Ishikawa (cell line): Measurements from ENCODE around the gene TMUB1.
A peak's percentile ranks its signal among the peaks of the same experiment; 100 is the strongest.

Experiments
- CEBPB ChIP-seq: IDR thresholded peaks from 2 replicates; pipeline ENCODE4 v1.6.1; 2012
- CREB1 ChIP-seq: IDR thresholded peaks from 2 replicates; pipeline ENCODE4 v1.6.1; 2012; ENCODE audit warnings: low read depth
- EGR1 ChIP-seq: IDR thresholded peaks from 2 replicates; pipeline ENCODE4 v1.6.1; 2012
- EP300 ChIP-seq: IDR thresholded peaks from 2 replicates; pipeline ENCODE4 v1.6.1; 2012; ENCODE audit warnings: borderline replicate concordance
- FOXM1 ChIP-seq: IDR thresholded peaks from 2 replicates; pipeline ENCODE4 v1.6.1; 2012; ENCODE audit warnings: low read depth, borderline replicate concordance
- NFIC ChIP-seq: IDR thresholded peaks from 2 replicates; pipeline ENCODE4 v1.6.1; 2012
- RAD21 ChIP-seq: IDR thresholded peaks from 2 replicates; pipeline ENCODE4 v1.6.1; 2012; ENCODE audit warnings: low read depth
- TAF1 ChIP-seq: IDR thresholded peaks from 2 replicates; pipeline ENCODE4 v1.6.1; 2012; ENCODE audit warnings: low read depth, mild to moderate bottlenecking
- TCF12 ChIP-seq: IDR thresholded peaks from 2 replicates; pipeline ENCODE4 v1.6.1; 2012; ENCODE audit warnings: low read depth
- TEAD4 ChIP-seq: IDR thresholded peaks from 2 replicates; pipeline ENCODE4 v1.6.1; 2012
- USF1 ChIP-seq: IDR thresholded peaks from 2 replicates; pipeline ENCODE4 v1.6.1; 2012
- YY1 ChIP-seq: IDR thresholded peaks from 2 replicates; pipeline ENCODE4 v1.6.1; 2012; ENCODE audit warnings: low read depth
- ZBTB7A ChIP-seq: IDR thresholded peaks from 2 replicates; pipeline ENCODE4 v1.6.1; 2012; ENCODE audit warnings: low read depth
- TF ChIP-seq, protein P1 (sequence below): IDR thresholded peaks from 2 replicates; pipeline ENCODE4 v1.6.1; 2012
- TF ChIP-seq, protein P2 (sequence below): IDR thresholded peaks from 2 replicates; pipeline ENCODE4 v1.6.1; 2012; ENCODE audit warnings: low read depth, mild to moderate bottlenecking

TMUB1 gene

DNA sequence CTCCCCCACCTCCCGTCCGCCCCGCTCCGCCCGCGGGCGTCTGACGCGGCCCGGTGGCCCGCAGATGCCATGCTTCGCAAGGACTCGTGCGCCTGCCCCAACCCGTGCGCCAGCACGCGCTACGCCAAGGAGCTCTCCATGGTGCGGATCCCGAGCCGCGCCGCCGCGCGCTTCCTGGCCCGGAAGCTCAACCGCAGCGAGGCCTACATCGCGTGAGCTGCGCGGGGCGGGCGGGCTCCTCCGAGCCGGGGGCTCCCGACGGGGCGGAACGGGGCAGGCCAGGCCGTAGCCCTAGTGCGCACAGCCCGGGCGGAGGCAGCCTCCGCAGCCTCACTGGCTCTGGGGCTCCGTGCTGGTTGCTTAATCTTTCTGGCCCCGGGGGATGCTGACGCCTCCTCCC lies 32.2 kb downstream of the TMUB1 start:
- TF ChIP-seq, protein P1, sequence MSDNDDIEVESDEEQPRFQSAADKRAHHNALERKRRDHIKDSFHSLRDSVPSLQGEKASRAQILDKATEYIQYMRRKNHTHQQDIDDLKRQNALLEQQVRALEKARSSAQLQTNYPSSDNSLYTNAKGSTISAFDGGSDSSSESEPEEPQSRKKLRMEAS = peak; percentile 98
- TF ChIP-seq YY1 (no peak), USF1 (0 out of 2 replicates have a peak, but pooled peaks have one; percentile 12), CEBPB (no peak), EGR1 (no peak), FOXM1 (no peak), EP300 (no peak), NFIC (no peak; the same call in 1 of the 2 replicates), TCF12 (peak; percentile 33; the same call in 1 of the 2 replicates), TAF1 (no peak)
- TF ChIP-seq, protein P2, sequence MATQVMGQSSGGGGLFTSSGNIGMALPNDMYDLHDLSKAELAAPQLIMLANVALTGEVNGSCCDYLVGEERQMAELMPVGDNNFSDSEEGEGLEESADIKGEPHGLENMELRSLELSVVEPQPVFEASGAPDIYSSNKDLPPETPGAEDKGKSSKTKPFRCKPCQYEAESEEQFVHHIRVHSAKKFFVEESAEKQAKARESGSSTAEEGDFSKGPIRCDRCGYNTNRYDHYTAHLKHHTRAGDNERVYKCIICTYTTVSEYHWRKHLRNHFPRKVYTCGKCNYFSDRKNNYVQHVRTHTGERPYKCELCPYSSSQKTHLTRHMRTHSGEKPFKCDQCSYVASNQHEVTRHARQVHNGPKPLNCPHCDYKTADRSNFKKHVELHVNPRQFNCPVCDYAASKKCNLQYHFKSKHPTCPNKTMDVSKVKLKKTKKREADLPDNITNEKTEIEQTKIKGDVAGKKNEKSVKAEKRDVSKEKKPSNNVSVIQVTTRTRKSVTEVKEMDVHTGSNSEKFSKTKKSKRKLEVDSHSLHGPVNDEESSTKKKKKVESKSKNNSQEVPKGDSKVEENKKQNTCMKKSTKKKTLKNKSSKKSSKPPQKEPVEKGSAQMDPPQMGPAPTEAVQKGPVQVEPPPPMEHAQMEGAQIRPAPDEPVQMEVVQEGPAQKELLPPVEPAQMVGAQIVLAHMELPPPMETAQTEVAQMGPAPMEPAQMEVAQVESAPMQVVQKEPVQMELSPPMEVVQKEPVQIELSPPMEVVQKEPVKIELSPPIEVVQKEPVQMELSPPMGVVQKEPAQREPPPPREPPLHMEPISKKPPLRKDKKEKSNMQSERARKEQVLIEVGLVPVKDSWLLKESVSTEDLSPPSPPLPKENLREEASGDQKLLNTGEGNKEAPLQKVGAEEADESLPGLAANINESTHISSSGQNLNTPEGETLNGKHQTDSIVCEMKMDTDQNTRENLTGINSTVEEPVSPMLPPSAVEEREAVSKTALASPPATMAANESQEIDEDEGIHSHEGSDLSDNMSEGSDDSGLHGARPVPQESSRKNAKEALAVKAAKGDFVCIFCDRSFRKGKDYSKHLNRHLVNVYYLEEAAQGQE = peak; percentile 95

- TF ChIP-seq NFIC (no peak), CEBPB (no peak), EGR1 (no peak), CREB1 (no peak), TCF12 (no peak), TAF1 (no peak), FOXM1 (no peak), RAD21 (no peak), EP300 (no peak), TEAD4 (no peak), YY1 (no peak), USF1 (no peak), ZBTB7A (no peak)
- TF ChIP-seq, protein P1 = no peak
- TF ChIP-seq, protein P2 = no peak
Observed at GRCh38 chr7:151048911-151049463, 34.3 kb downstream of the TMUB1 start.

GRCh38 chr7:151047976-151048815 lies 35.1 kb downstream of the TMUB1 start, which contains the start of gene ASIC3:
Gene ASIC3, plus strand, starts transcription at chr7:151048531. Its CDS starts 355 bp downstream, at chr7:151048886.
- TF ChIP-seq FOXM1 = no peak
- TF ChIP-seq USF1 = no peak
- TF ChIP-seq RAD21 = no peak
- TF ChIP-seq TAF1 = no peak
- TF ChIP-seq, protein P2 = no peak
- TF ChIP-seq TCF12 = no peak
- TF ChIP-seq YY1 = no peak
- TF ChIP-seq EGR1 = no peak
- TF ChIP-seq, protein P1 = no peak
- no peak for TF ChIP-seq CREB1
- TF ChIP-seq ZBTB7A = no peak
- TF ChIP-seq TEAD4 = no peak
- TF ChIP-seq CEBPB = no peak
- TF ChIP-seq NFIC = no peak; the same call in 1 of the 2 replicates
